ENCODE measurements around the gene TESMIN.

GRCh38 chr11:68753300-68753699 is 2.0 kb upstream of the TESMIN start:
- TF ChIP-seq CTCF (conservative IDR thresholded peaks at IDR 0.05) (no peak), ZFX (IDR thresholded peaks at IDR 0.05) (no peak)
